PFSK-1 (cell line): ENCODE measurements around the gene PPP2R5A.

Experiments used
- FOXP2 ChIP-seq: optimal IDR thresholded peaks from 2 replicates; pipeline ENCODE3; 2011; ENCODE audit warnings: borderline replicate concordance, control low read depth, inconsistent platforms; ENCODE audit not compliant: insufficient read depth; ENCODE audit errors: extremely low read length, extremely low read depth
- POLR2AphosphoS5 ChIP-seq: IDR thresholded peaks from 2 replicates; pipeline ENCODE4 v1.6.1; 2012; ENCODE audit warnings: low read depth, mild to moderate bottlenecking, control low read depth, low read length, moderate library complexity
- SIN3A ChIP-seq: IDR thresholded peaks from 2 replicates; pipeline ENCODE4 v1.6.1; 2012; ENCODE audit warnings: mild to moderate bottlenecking, low read length, moderate library complexity, borderline replicate concordance; ENCODE audit not compliant: insufficient read depth
- TAF1 ChIP-seq: IDR thresholded peaks from 2 replicates; pipeline ENCODE4 v1.6.1; 2012; ENCODE audit warnings: low read length, control low read depth, borderline replicate concordance; ENCODE audit not compliant: insufficient read depth
- TF ChIP-seq, protein P1 (sequence below), 2 experiments: IDR thresholded peaks; 2 replicates each; pipeline versions ENCODE4 v1.6.1 to v1.8.0; 2011 to 2012; ENCODE audit warnings: low read depth in 2 of 2, low read length in 2 of 2, control low read depth in 1 of 2, inconsistent platforms in 1 of 2, mild to moderate bottlenecking in 1 of 2, moderate library complexity in 1 of 2; ENCODE audit not compliant: insufficient read depth in 1 of 2

Gene PPP2R5A

DNA sequence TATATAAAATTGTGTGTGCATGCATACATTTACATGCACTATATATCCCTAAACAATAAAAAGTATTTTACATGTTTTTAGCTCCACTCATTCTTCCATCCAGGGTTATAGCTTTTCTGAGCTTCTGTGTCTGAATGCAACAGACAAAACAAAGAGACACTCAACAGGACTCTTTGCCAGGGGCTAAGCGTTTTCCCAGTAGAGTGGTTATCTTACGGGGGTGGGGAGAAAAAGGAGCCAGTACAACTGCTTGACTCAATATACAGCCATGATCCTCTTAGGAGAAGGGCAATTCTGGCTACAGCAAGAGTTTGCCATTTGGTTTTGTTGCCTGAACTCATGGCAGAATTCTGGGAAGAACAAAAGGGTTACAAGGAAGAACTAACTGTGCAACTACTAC lies 14.6 kb upstream of the PPP2R5A start:
- TF ChIP-seq, protein P1, sequence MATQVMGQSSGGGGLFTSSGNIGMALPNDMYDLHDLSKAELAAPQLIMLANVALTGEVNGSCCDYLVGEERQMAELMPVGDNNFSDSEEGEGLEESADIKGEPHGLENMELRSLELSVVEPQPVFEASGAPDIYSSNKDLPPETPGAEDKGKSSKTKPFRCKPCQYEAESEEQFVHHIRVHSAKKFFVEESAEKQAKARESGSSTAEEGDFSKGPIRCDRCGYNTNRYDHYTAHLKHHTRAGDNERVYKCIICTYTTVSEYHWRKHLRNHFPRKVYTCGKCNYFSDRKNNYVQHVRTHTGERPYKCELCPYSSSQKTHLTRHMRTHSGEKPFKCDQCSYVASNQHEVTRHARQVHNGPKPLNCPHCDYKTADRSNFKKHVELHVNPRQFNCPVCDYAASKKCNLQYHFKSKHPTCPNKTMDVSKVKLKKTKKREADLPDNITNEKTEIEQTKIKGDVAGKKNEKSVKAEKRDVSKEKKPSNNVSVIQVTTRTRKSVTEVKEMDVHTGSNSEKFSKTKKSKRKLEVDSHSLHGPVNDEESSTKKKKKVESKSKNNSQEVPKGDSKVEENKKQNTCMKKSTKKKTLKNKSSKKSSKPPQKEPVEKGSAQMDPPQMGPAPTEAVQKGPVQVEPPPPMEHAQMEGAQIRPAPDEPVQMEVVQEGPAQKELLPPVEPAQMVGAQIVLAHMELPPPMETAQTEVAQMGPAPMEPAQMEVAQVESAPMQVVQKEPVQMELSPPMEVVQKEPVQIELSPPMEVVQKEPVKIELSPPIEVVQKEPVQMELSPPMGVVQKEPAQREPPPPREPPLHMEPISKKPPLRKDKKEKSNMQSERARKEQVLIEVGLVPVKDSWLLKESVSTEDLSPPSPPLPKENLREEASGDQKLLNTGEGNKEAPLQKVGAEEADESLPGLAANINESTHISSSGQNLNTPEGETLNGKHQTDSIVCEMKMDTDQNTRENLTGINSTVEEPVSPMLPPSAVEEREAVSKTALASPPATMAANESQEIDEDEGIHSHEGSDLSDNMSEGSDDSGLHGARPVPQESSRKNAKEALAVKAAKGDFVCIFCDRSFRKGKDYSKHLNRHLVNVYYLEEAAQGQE (IDR thresholded peaks at IDR 0.05; ENCODE audit: insufficient read depth in 1 of 2, low read depth in 2 of 2, low read length in 2 of 2) = no peak
- TF ChIP-seq SIN3A = no peak
- no peak for TF ChIP-seq POLR2AphosphoS5
- no peak for TF ChIP-seq FOXP2
- TF ChIP-seq TAF1 = no peak

DNA sequence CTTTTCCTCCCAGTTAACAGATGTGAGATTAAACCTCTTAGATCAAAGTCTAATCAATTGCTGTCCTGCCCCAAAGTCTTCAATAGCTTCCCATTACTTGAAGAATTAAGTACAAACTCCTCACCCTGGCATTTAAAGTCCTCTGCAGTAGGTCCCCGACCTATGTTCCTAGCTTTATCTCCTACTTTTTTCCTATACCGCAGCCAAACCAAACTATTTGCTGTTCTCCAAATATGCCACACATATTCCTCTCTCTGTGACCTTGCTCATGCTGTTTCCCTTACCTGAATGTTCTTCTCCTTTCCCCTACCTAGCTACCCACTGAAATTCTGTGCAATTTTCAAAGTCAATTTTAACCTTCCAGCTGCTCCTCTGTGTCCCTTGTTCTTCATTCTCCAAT lies 14.0 kb upstream of the PPP2R5A start:
- no peak for TF ChIP-seq FOXP2
- no peak for TF ChIP-seq TAF1
- TF ChIP-seq POLR2AphosphoS5 = no peak
- TF ChIP-seq, protein P1 (IDR thresholded peaks at IDR 0.05; ENCODE audit: insufficient read depth in 1 of 2, low read depth in 2 of 2, low read length in 2 of 2) = no peak
- no peak for TF ChIP-seq SIN3A

- no peak for TF ChIP-seq POLR2AphosphoS5
- TF ChIP-seq, protein P1 (IDR thresholded peaks at IDR 0.05; ENCODE audit: insufficient read depth in 1 of 2, low read depth in 2 of 2, low read length in 2 of 2) = no peak
- no peak for TF ChIP-seq FOXP2
- TF ChIP-seq TAF1 = no peak
- TF ChIP-seq SIN3A = no peak
Measured at GRCh38 chr1:212271823-212272485, 13.3 kb upstream of the PPP2R5A start.

DNA sequence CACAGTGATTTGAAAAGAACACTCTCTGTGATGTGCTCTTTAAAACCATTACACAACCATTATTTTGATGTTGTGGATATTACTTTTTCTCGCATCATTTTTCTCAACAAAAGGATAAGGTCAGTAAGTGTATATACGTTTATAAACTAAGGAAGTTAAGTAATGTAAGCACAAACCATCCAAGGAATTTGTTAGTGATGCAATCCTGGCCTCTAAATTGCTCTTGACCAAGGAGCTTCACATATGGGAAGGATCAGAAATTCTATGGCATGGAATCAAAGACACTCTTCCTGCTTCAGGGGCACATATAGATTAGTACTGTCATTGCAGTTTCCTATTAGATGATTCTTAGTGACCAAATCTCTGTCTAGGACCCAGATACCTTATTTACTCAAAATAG lies 3.6 kb upstream of the PPP2R5A start:
- TF ChIP-seq FOXP2 (no peak), SIN3A (no peak), POLR2AphosphoS5 (no peak), TAF1 (no peak)
- TF ChIP-seq, protein P1 (IDR thresholded peaks at IDR 0.05; ENCODE audit: insufficient read depth in 1 of 2, low read depth in 2 of 2, low read length in 2 of 2) = no peak

DNA sequence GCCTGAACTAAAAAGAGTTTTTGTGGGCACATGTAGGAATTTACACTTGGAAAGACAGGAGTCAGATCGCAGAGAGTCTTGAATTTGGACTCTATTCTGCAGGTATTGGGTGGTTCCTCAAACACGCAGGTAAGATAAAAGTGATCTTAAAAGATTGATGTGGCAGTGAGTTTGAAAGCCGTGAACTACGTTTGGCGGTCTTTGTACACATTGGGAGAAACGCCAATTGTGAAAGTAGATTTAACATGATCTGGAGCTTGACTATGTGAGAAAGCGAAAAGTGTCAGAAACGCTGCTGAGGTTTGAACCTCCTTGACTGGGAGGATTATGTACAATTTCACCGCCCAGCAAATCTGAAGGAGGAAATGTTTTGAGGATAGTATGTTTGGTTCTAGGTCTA lies 1.5 kb upstream of the PPP2R5A start:
- TF ChIP-seq POLR2AphosphoS5 (no peak), FOXP2 (no peak), TAF1 (no peak), SIN3A (no peak)
- TF ChIP-seq, protein P1 (IDR thresholded peaks at IDR 0.05; ENCODE audit: insufficient read depth in 1 of 2, low read depth in 2 of 2, low read length in 2 of 2) = no peak
